HG02571 (cell line): Measurements from ENCODE around the gene PIK3R6.

Experiments
- ATAC-seq: cut with Tn5 transposase; IDR thresholded peaks from one replicate; pipeline ENCODE4 v1.9.1; 2021; ENCODE audit warnings: mild to moderate bottlenecking, moderate library complexity; ENCODE audit not compliant: unreplicated experiment

The PIK3R6 gene

DNA sequence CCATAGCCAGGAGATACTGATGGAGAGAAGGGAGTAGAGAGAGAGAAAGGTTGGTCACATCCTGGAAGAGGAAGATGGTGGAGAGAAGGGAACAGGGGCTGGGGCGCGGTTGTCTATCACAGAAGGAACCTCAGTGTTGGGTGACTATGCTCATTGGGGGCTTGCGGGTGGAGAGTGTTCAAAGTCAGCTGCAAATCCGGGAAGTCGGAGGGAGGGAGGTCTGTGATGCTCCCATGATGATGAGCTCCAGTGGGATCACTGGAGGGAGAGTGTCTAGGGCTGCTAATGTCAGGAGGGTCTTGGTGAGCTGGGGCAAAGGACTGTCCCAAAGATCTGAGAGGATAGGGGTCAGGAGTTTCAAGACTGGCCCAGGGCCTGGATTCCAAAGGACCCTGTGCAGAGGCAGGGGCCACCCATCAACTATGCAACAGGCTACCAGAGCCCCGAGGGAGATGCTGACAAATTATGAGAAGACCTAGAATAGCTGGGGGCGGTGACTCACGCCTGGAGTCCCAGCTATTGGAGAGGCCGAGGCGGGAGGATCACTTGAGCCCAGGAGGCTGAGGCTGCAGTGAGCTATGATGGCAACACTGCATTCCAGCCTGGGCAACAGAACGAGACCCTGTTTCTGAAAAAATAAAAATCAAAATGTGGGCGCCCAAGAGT, 111.8 kb downstream of the PIK3R6 start:
- ATAC-seq: no peak

DNA sequence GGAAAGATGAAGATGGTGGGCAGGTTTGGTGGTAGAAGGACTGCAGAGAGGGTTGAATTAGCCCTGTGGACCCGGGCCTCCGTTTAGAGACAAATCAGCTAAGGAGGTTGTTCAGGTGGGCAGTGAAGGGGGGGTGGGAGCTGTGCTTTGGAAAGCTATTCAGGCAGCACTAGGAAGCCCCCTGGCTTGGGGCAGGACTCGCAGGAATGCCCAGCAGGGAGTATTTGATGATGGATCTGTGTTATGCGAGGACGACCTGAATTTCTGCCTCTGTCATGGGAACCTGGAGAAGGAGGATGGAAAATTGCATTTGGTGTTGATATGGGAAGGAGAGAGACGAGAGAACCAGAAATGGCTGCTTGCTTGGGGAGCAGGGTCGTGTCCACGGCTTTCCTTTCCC, 112.6 kb downstream of the PIK3R6 start:
- no peak for ATAC-seq

DNA sequence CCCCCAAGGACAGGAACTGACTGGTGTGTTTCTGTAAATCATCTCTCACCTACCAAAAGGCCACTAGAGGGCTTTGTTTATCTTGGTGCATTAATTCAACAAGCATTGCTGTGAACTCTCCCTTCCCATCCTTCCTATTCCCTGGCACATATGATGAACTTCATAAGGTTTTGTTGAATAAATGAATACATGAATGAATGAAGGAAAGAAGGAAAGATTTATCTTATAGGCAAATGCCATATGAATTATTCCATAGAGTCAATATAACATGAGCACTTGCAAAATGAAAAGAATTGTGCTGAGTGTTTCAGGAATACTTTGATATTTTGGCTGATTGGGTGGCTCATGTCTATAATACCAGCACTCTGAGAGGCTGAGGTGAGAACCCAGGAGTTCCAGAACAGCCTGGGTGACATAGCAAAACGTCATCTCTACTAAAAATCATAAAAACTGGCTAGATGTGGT, 113.5 kb downstream of the PIK3R6 start:
- no peak for ATAC-seq

DNA sequence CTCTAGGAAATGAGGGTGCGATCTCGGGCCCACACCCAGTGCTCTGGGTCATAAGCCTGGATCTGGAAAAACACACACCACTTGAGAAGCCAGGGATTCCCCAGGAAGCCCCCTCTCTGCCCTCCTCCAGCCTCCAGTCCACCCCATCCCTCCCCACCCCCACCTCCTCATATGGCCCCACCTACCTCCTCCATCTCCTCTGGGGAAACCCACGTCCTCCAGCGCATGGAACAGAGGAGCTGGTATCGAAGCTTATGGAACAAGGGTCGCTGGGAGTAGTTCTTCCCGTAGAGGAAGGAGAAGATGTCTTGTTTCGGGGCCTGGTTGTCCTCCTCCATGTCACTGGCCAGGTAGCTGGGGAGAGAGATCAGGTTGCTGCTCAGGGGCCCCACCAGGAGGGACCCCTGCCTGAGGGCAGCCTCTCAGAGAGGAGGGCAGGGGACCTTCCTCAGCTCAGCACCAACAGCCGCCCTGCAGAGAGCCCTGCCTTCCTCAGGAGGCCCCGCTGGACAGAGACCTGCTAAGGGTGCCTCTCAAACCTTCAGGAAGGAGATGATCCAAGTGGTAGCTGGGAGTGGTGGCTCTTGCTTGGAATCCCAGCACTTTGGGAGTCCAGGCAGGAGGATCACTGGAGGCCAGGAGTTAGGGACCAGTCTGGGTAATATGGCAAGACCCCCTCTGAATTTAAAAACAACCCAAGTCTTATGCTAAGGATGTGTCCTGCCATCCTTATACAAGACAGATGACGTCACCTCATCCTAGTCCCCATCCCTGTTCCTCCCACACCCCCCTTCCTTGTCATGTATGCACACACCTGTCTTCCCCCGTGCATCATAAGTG, 114.1 kb downstream of the PIK3R6 start:
- no peak for ATAC-seq
